GM12865 (cell line): ENCODE data around the gene ALDH3B2.

Experiments used
- DNase-seq: peaks from one replicate; pipeline ENCODE4 v3.0.0; 2010; ENCODE audit warnings: low read depth
- H3K4me3 ChIP-seq: 2 replicates; pipeline ENCODE4 v1.5.1; 2011; ENCODE audit warnings: mild to moderate bottlenecking, low read depth, low read length, control low read depth
- TF ChIP-seq, protein P1 (sequence below): IDR thresholded peaks from 2 replicates; pipeline ENCODE4 v1.5.1; 2011; ENCODE audit warnings: low read length, control low read depth, low read depth, inconsistent platforms; ENCODE audit not compliant: insufficient read depth; ENCODE audit errors: missing control alignments

Gene ALDH3B2

DNA sequence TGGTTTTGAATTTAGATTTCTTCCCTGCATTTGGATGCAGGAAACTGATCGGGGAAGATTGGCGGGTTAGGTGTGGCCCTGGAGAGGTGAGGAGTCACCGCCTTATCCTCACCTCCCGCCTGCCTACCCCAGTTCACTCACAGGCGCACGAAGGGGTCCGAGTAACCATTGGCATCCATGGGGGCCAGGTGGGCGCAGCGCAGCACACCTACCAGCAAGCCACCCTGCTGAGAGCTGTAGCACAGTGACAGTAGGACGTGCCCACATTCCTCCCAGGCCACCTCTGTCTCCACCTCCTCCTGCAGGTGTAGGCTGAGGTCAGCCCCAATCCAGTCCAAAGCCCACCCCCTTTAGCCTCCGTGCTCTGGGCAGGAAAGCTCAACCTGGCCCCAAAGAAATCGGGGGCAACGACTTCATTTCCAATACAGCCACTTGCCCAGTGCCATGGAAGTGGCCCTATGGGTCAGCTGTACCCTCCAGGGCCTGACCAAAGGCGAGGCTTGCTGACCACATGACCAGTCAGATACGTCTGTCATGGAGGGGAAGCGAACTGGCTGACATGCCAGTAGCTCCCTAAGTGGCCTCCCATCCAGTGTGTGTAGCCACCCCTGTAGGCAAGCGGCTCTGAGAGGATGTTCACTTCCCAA is 61.0 kb downstream of the ALDH3B2 start:
- no peak for DNase-seq
- no peak overlapping the region; the same call in 1 of the 2 replicates for H3K4me3 ChIP-seq
- TF ChIP-seq, protein P1, sequence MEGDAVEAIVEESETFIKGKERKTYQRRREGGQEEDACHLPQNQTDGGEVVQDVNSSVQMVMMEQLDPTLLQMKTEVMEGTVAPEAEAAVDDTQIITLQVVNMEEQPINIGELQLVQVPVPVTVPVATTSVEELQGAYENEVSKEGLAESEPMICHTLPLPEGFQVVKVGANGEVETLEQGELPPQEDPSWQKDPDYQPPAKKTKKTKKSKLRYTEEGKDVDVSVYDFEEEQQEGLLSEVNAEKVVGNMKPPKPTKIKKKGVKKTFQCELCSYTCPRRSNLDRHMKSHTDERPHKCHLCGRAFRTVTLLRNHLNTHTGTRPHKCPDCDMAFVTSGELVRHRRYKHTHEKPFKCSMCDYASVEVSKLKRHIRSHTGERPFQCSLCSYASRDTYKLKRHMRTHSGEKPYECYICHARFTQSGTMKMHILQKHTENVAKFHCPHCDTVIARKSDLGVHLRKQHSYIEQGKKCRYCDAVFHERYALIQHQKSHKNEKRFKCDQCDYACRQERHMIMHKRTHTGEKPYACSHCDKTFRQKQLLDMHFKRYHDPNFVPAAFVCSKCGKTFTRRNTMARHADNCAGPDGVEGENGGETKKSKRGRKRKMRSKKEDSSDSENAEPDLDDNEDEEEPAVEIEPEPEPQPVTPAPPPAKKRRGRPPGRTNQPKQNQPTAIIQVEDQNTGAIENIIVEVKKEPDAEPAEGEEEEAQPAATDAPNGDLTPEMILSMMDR = no peak

DNA sequence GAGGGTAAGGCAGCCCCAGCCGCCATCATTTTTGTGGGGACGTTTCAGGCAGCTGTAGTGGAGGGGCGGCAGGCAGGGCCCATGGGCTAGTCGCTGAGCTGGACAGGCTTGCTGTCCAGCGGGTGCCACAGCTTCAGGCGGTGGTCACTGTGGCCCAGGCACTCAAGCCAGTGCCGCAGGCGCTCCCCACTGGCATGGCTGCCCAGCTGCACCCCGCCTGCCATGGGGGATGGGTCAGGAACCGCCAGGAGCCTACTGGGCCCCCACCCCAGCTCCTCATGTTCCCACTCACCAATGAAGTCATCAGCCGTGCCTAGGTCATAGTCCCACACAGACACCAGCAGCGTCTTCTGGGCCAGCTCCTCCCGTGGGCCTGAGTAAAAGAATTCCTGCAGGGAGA is 61.7 kb downstream of the ALDH3B2 start:
- TF ChIP-seq, protein P1 = no peak

More for the DNA sequence above, 61.7 kb downstream of the ALDH3B2 start:
- DNase-seq = no peak
- H3K4me3 ChIP-seq = no peak overlapping the region
